IMR-90 (cell line): ENCODE results near the gene DYRK3.

Experiments used
- POLR2A ChIP-seq: IDR thresholded peaks from 2 replicates; pipeline ENCODE4 v1.6.1; 2012; ENCODE audit warnings: mild to moderate bottlenecking, low read depth, low read length
- RAD21 ChIP-seq: IDR thresholded peaks from 2 replicates; pipeline ENCODE4 v1.6.1; 2012; ENCODE audit warnings: low read length, improper control_type of control experiment

- TF ChIP-seq POLR2A (no peak), RAD21 (no peak)
These were observed 37.8 kb downstream of the DYRK3 start for GRCh38 chr1:206672844-206673758.
